CD14-positive monocyte (primary cell): ENCODE results near the gene URM1. TPM values are rescaled to one million over a fixed set of nuclear protein-coding genes. Genes with fewer than 3 reads are reported as not detected.
"Not testable (repeated sequence)": the region's sequence is repeated elsewhere in the genome, so short reads cannot be mapped to it uniquely, and the experiment has no call there.

Experiments
- DNase-seq, 3 donors: peaks; one replicate each; pipeline ENCODE4 v3.0.0-alpha.2; 2011 to 2022
- H2AFZ ChIP-seq: 2 replicates; pipeline ENCODE4 v1.6.0; 2012; ENCODE audit warnings: mild to moderate bottlenecking, low read depth, low read length, inconsistent platforms; ENCODE audit not compliant: insufficient read depth, poor library complexity, severe bottlenecking
- H3K27ac ChIP-seq, 2 donors: 1 replicate in 1 of 2; 2 replicates in 1 of 2; pipeline ENCODE4 v1.5.1; 2012 to 2013; ENCODE audit warnings: low read length in 2 of 2, control low read depth in 1 of 2, inconsistent platforms in 1 of 2, low read depth in 1 of 2, mild to moderate bottlenecking in 1 of 2
- H3K27me3 ChIP-seq, 2 donors: one replicate each; pipeline versions ENCODE4 v1.6.0 to v1.6.1; 2011 to 2013; ENCODE audit warnings: low read length in 2 of 2; ENCODE audit not compliant: control insufficient read depth in 2 of 2, insufficient read depth in 2 of 2
- H3K36me3 ChIP-seq, 2 donors: replicated peaks in 1 of 2; 1 replicate in 1 of 2; 2 replicates in 1 of 2; pipeline versions ENCODE4 v1.5.1 to v1.6.1; 2012 to 2013; ENCODE audit warnings: low read length in 2 of 2, control low read depth in 1 of 2, inconsistent platforms in 1 of 2, mild to moderate bottlenecking in 1 of 2; ENCODE audit not compliant: insufficient read depth in 2 of 2, control insufficient read depth in 1 of 2
- H3K4me1 ChIP-seq, 2 donors: 1 replicate in 1 of 2; 2 replicates in 1 of 2; pipeline versions ENCODE4 v1.5.1 to v1.6.1; 2012 to 2013; ENCODE audit warnings: low read length in 2 of 2, control low read depth in 1 of 2, inconsistent platforms in 1 of 2, mild to moderate bottlenecking in 1 of 2, moderate library complexity in 1 of 2; ENCODE audit not compliant: insufficient read depth in 2 of 2, control insufficient read depth in 1 of 2
- H3K4me2 ChIP-seq: replicated peaks from 2 replicates; pipeline ENCODE3; 2012; ENCODE audit warnings: low read length, moderate library complexity, mild to moderate bottlenecking; ENCODE audit not compliant: poor library complexity, severe bottlenecking; ENCODE audit errors: extremely low read depth
- H3K4me3 ChIP-seq, 3 experiments: fragments of 200-600 bp in 1 of 3; sonication (generic) in 1 of 3; replicated peaks in 1 of 3; 1 replicate in 2 of 3; 2 replicates in 1 of 3; pipeline ENCODE4 v1.5.1; 2011 to 2013; ENCODE audit warnings: low read length in 3 of 3, mild to moderate bottlenecking in 3 of 3, control low read depth in 2 of 3, low read depth in 2 of 3, inconsistent platforms in 1 of 3, moderate library complexity in 1 of 3
- H3K79me2 ChIP-seq: 2 replicates; pipeline ENCODE4 v1.6.0; 2012; ENCODE audit warnings: mild to moderate bottlenecking, control low read depth, inconsistent platforms, low read length, moderate library complexity; ENCODE audit not compliant: insufficient read depth
- H3K9ac ChIP-seq: 2 replicates; pipeline ENCODE4 v1.6.0; 2017; ENCODE audit warnings: low read length, mild to moderate bottlenecking; ENCODE audit not compliant: insufficient read depth, poor library complexity, severe bottlenecking
- H3K9me3 ChIP-seq, 2 donors: replicated peaks in 1 of 2; 1 replicate in 1 of 2; 2 replicates in 1 of 2; pipeline versions ENCODE4 v1.5.1 to v1.6.1; 2012 to 2013; ENCODE audit warnings: low read length in 2 of 2, control low read depth in 1 of 2; ENCODE audit not compliant: control insufficient read depth in 1 of 2, insufficient read depth in 1 of 2
- H4K20me1 ChIP-seq: 2 replicates; pipeline ENCODE4 v1.6.0; 2012; ENCODE audit warnings: mild to moderate bottlenecking, low read length, control low read depth, moderate library complexity; ENCODE audit not compliant: insufficient read depth
- H3K27ac Mint-ChIP-seq, 7 donors: one replicate each; pipeline ENCODE4 v1.8.0; 2020; ENCODE audit warnings: mild to moderate bottlenecking in 7 of 7, mixed read lengths in 7 of 7, moderate library complexity in 6 of 7, inconsistent platforms in 2 of 7
- H3K27me3 Mint-ChIP-seq, 3 donors: one replicate each; pipeline ENCODE4 v1.8.0; 2021 to 2022; ENCODE audit warnings: low read depth in 3 of 3, mild to moderate bottlenecking in 3 of 3, mixed read lengths in 3 of 3, moderate library complexity in 3 of 3, inconsistent platforms in 1 of 3
- H3K36me3 Mint-ChIP-seq, 2 donors: one replicate each; pipeline ENCODE4 v1.8.0; 2020; ENCODE audit warnings: mixed read lengths in 2 of 2, inconsistent platforms in 1 of 2, mild to moderate bottlenecking in 1 of 2
- H3K4me1 Mint-ChIP-seq: one replicate; pipeline ENCODE4 v1.8.0; 2020; ENCODE audit warnings: mild to moderate bottlenecking, mixed read lengths
- H3K4me3 Mint-ChIP-seq, 2 donors: one replicate each; pipeline ENCODE4 v1.8.0; 2020; ENCODE audit warnings: mild to moderate bottlenecking in 2 of 2, mixed read lengths in 2 of 2, moderate library complexity in 1 of 2
- H3K9me3 Mint-ChIP-seq, 7 donors: one replicate each; pipeline ENCODE4 v1.8.0; 2020 to 2022; ENCODE audit warnings: mixed read lengths in 7 of 7, mild to moderate bottlenecking in 6 of 7, moderate library complexity in 6 of 7, inconsistent platforms in 2 of 7
- CTCF ChIP-seq: fragments of 200-600 bp; IDR thresholded peaks from one replicate; pipeline ENCODE4 v1.8.0; 2022; ENCODE audit warnings: antibody characterized with exemption, mild to moderate bottlenecking
- WGBS: methylation state at CpG from one replicate; pipeline ENCODE4 v1.1.5; 2013; ENCODE audit warnings: missing lambda C conversion rate; ENCODE audit not compliant: insufficient coverage; 5-methylcytosine and 5-hydroxymethylcytosine counted together
- intact Hi-C, 2 donors: fragments of 100-400 bp; cut with micrococcal nuclease; formaldehyde crosslinking; loops; one replicate each; pipeline versions ENCODE4 v1.15.0 to v1.15.1; 2023
- polyA plus RNA-seq, 3 donors: library from polyadenylated mRNA; depleted of rRNA in 1 of 3; unstranded in 2 of 3; stranded (reverse) in 1 of 3; fragments of 300-500 nt in 2 of 3; fragments of >200 nt in 1 of 3; fragmentation: Illumina TruSeq in 2 of 3; gene quantifications; 1 replicate in 2 of 3; 2 replicates in 1 of 3; pipeline ENCODE4 v1.2.3, GENCODE V29; 2012 to 2021

Gene URM1
- polyA plus RNA-seq, 3 donors = 37.5 to 39.7 (median 38.3) TPM

GRCh38 chr9:128420651-128421481 lies 49.7 kb downstream of the URM1 start, which contains the start of gene CERCAM:
TSS of gene CERCAM (plus strand) at chr9:128420857. CDS start at chr9:128420878, 21 bp downstream.
- Histone ChIP-seq H3K27ac (no peak within 1 kb of the TSS), H3K9me3 (peaks cover 0 to 12% of the 10 kb centered on the region in 2 donors), H3K4me3 (peak within 1 kb of the TSS; percentile 58 to 92 (median 60)), H3K27me3 (peaks cover 10 to 27% of the 10 kb centered on the region in 2 donors), H3K79me2 (no peaks in the 10 kb centered on the region), H2AFZ (peak within 1 kb of the TSS; percentile 99), H4K20me1 (no peaks in the 10 kb centered on the region), H3K4me1 (peaks cover 19 to 30% of the 10 kb centered on the region in 2 donors), H3K4me2 (peak within 1 kb of the TSS; percentile 97), H3K36me3 (no peaks in the 10 kb centered on the region), H3K9ac (peak within 1 kb of the TSS; percentile 57)
- intact Hi-C loops = no loop called here
- peak within 1 kb of the TSS; percentile 72 to 83 for H3K4me3 Mint-ChIP-seq
- H3K9me3 Mint-ChIP-seq = peaks cover 0 to 11% (median 4%) of the 10 kb centered on the region in 7 donors
- peaks cover 29% of the 10 kb centered on the region for H3K4me1 Mint-ChIP-seq
- H3K36me3 Mint-ChIP-seq = no peaks in the 10 kb centered on the region
- TF ChIP-seq CTCF = no peak
- no peak within 1 kb of the TSS for H3K27ac Mint-ChIP-seq
- DNase-seq = peak in 1 of 3 donors; percentile 13
- peaks cover 23 to 49% (median 29%) of the 10 kb centered on the region in 3 donors for H3K27me3 Mint-ChIP-seq
- WGBS = under 1% methylated on average over 49 of the region's 59 CpGs

- TF ChIP-seq CTCF = no peak
- H3K27ac ChIP-seq = no peak overlapping the region
- peaks cover 10 to 26% of the 10 kb centered on the region in 2 donors for H3K27me3 ChIP-seq
- no peaks in the 10 kb centered on the region for H3K79me2 ChIP-seq
- H3K4me2 ChIP-seq = peak overlapping the region; percentile 97
- peak overlapping the region; percentile 99 for H2AFZ ChIP-seq
- H3K36me3 ChIP-seq = no peaks in the 10 kb centered on the region
- Mint-ChIP-seq H3K27me3 (peaks cover 19 to 42% (median 29%) of the 10 kb centered on the region in 3 donors), H3K4me1 (peaks cover 24% of the 10 kb centered on the region), H3K27ac (no peak overlapping the region), H3K36me3 (no peaks in the 10 kb centered on the region), H3K4me3 (peak overlapping the region in 1 of 2 donors; percentile 65), H3K9me3 (peaks cover 0 to 11% (median 4%) of the 10 kb centered on the region in 7 donors)
- 7% methylated on average over 5 of the region's 11 CpGs for WGBS
- intact Hi-C loops = no loop called here
- peak overlapping the region in 2 of 3 experiments; percentile 58 to 92 for H3K4me3 ChIP-seq
- H3K9me3 ChIP-seq = peaks cover 0 to 12% of the 10 kb centered on the region in 2 donors
- H3K4me1 ChIP-seq = peaks cover 19 to 30% of the 10 kb centered on the region in 2 donors
- peak overlapping the region; percentile 57 for H3K9ac ChIP-seq
- H4K20me1 ChIP-seq = no peaks in the 10 kb centered on the region
- no peak for DNase-seq
Measured at GRCh38 chr9:128421482-128421996, 50.4 kb downstream of the URM1 start.

- Mint-ChIP-seq H3K4me1 (peaks cover 22% of the 10 kb centered on the region), H3K27me3 (peaks cover 17 to 37% (median 29%) of the 10 kb centered on the region in 3 donors), H3K9me3 (peaks cover 0 to 11% (median 4%) of the 10 kb centered on the region in 7 donors)
- peak overlapping the region; percentile 99 for H2AFZ ChIP-seq
- H3K27ac Mint-ChIP-seq, H3K79me2 ChIP-seq, H3K36me3 Mint-ChIP-seq, H3K27ac ChIP-seq, H3K4me2 ChIP-seq, DNase-seq, H3K4me3 Mint-ChIP-seq, H4K20me1 ChIP-seq, H3K36me3 ChIP-seq, H3K9ac ChIP-seq, intact Hi-C loops, H3K4me3 ChIP-seq: not testable (repeated sequence)
- WGBS = 96% methylated on average over 10 of the region's 13 CpGs
- peaks cover 0 to 12% of the 10 kb centered on the region in 2 donors for H3K9me3 ChIP-seq
- peaks cover 10 to 24% of the 10 kb centered on the region in 2 donors for H3K27me3 ChIP-seq
- peaks cover 19 to 30% of the 10 kb centered on the region in 2 donors for H3K4me1 ChIP-seq
Measured at GRCh38 chr9:128422022-128422782, 51.0 kb downstream of the URM1 start.
